DLD1 (cell line): Measurements from ENCODE around the gene SECISBP2L.
"Not testable (repeated sequence)": the region's sequence is repeated elsewhere in the genome, so short reads cannot be mapped to it uniquely, and the experiment has no call there.

Experiments
- in situ Hi-C: cut with HindIII; loops from 2 replicates; pipeline ENCODE4 v1.10.0; 2017; ENCODE audit warnings: low sequenced_read_pairs

SECISBP2L gene

DNA sequence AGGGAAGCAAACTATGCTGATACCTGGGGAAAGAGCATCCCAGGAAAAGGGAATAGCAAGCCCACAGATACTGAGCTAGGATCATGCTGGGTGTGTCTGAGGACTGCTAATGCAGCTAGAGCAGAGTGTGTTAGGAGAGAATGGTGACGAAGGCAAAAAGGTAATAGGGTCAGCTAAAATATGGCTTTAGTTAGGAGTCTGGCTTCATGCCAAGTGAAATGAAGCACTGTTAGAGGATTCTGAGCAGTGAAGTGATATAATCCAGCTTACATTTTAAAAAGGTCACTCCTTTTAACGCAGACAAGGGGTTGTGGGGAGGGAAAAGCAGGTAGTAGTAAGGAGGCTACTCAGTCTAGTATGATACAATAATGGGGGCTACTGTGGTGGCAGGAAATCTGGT lies 30.4 kb downstream of the SECISBP2L start:
- in situ Hi-C loops = no loop called here

DNA sequence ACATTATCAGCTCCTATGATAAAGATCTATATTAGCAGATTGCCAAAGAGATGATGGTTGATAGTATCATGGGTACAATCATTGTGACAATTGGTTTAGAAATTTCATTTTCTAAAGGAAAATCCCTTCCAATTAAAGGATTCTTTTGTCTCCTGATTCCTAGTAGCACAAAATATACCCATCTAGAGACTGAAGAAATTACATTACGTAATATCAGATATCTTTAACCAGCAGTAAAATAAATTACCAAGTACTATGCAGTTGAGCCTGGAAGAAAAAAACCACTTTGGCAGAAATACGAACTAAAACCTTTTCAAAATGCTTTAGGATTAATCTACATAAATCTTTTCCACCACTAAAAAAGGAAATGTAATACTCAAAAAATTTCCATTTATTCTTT lies 46.9 kb downstream of the SECISBP2L start:
- in situ Hi-C loops = no loop called here

DNA sequence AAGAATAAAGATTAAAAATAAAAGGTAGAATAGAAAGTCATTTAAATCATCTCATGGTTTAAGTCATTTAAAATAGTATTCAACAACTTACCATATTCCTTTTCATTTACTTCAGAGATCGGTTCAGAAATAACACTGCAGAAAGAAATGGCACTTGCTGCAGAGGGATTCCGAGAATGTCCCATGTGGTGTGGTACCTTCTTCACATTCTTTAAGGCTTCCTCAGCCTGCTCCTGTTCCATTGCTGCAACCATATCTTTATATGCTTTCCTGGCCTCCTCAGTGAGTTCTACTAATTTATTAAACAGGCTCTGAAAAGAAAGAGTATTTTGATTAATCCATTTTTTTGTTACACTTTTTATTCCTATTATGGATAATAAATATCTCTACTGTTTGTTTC lies 50.0 kb downstream of the SECISBP2L start:
- in situ Hi-C loops = no loop called here

DNA sequence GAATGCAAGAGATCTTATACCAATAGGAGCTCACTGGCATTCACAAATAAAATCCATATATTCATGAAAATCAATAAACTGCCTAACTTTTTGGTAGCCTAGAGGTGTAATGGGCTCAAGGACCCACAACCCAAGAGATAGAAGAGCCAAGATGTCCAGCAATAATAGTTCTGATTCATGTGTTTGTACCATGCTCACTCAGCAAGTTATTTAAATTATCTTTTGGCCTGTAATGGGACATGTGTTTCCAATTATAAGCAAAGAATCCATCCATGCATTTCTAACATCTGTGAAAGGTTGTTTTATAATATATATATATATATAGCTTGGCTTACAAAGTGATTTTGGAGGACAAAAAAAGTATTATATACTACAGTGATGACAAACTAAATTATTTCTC lies 52.9 kb downstream of the SECISBP2L start:
- in situ Hi-C loops = no loop called here

DNA sequence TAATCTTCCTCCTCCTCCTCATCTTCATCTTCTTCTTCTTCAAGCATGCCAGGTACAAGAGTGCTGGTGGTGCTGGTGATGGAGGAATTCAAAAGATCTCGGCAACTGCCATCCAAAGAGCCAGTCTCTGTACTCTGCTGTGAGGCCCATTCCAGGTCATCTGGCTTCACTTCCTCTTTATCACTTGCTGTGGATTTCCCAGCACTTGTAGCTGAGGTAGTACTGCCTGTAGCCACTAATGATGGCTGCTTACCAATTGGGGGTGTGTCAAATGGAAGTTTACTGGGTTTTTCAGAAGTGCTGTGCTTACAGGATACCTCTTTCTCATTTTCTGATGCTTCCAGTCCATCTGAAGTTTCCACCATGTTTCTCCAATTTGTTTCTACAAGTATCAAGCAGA lies 53.7 kb downstream of the SECISBP2L start:
- in situ Hi-C loops = no loop called here

DNA sequence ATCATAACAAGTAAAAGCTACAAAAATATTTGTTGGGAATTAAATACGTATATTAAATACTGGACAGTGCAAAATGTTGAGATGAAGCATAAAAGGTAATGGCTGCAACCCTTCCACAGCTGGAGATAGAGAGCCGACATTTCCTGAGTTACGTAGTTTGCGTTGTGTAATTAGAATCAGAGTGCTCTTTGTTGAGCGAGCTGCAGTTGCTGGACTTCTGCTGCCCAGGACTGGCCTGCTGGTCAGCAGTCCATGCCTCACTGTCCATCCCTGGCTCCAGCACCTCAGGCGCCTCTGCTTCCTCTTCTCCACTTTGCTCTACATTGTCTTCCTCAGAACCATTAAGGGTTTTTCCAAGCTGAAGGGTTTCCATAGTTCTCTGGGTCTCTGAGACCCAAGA lies 54.1 kb downstream of the SECISBP2L start:
- in situ Hi-C loops = no loop called here

DNA sequence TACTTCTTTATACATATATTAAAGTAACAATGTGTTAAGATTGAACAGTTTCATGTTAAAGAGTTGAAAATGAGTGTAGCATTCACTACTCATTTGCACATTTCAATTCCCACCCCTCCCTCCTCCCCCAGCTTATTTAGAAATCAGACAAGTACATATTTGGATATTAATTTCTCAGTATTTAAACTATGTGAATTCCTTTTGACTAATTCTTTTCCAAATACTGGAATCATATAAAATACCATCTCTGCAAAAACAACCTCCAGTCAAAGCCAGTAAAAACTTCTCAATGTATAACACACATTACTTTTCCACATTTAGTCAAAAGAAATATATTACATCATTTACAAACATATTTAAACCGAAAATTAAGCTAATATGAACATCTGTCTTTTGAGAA lies 57.1 kb downstream of the SECISBP2L start:
- in situ Hi-C loops = no loop called here

DNA sequence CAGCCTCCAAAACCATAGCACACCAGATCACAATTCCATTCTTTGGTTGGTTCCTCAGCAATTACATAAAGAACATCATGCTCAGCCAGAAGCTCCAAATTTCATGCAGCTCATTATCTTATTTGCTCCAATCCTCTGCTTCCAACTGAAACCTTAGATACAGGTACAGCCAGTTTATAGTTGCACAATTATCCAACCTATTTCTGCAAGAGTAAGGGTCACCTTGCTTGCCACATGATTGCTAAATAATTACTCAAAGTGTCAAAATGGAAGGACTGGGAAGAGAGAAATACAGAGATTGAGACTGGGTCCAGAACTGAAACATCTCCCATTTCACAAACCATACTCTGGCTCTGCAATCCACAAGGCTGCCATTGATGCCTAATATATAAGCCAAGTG lies 59.1 kb downstream of the SECISBP2L start:
- in situ Hi-C loops = no loop called here

DNA sequence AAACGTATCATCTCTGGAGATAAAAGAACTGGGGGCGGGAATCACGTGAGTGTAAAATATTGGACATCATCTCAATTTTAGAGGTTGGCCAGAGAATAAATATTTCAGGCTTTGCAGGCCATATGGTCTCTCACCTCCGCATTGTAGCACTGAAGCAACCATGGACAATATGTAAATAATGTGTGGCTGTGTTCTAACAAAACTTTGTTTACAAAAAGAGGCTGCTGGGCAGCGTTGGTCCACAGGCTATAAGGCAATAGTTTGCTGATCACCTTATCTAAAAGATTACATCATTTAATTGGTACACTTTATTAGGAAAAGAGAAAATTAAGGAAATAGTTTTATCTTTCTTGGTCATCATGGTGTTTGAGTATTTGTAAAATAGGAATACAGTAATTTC lies 60.0 kb downstream of the SECISBP2L start:
- in situ Hi-C loops = no loop called here

DNA sequence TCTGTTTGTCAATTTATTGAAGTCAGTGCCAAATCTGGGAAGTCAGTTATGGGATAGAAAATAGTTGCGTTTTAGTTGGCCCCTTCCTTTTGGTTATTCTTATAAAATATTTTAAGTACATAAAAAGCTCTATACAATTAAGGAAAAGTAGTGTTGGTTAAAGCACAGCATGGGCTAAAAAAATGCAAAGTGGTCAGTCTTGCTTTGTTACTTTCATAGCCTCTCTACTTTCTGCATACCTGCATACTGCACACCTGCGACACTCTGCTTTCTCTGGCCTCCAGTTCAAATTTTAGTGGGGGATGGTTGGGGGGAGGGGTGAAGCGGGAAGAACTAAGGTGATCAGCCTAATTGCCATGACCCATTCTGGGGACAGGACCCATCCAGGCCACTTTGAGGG lies 60.7 kb downstream of the SECISBP2L start:
- in situ Hi-C loops = no loop called here

DNA sequence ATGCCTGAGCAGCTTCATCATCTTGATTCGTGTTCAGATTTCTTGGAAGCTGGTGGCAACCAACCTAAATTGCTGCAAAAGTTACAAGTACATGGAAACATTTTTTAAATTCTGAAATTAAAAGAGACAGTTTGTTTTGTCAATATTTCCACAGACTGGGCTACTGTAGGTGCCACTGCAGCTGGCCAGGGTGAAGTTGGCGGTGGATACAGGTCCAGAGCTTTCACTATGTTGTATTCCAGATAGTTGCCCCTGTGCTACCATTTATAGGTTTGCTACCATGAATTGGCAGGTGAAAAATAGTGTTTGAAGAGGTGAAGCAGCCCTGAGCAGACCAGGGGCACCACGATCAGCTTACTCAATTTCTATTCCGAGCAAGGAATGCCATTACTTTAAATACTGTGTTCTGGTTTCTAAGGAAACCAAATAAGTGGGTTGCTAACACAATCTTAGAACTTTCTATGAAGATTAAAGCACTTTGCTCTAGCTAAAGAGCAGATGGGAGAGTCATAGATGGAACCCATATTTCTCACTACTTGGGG lies 61.4 kb downstream of the SECISBP2L start:
- in situ Hi-C loops = no loop called here

DNA sequence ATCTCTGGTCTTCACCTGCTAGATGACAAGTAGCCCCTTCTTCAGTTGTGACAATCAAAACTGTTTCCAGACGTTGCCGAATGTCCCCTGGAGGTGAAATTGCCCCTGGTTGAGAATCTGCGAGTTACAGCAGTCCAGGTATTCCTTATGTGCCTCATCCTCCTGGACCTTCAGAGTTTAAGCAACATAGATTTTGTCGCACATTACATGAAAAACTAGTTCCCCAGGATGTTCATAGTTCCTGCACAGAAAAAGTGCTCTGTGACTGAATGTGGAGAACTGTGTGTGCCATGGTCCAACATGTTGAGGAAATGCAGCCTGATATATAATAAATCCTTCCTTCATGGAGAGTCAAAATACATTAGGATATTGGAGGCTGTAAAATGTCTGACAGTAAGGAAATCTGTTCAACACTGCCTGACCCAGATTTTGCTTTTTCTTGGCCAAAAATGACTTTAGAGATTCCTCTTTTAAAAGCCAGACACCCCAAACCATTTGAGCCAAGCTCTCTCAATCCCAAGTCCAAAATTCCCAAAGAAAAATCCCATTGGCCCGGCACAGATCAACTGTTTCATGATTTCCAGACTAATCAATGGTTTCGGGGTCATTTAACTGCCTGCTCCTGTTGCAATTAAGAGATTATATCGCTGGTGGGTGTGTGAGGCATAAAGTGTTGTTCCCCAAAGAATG lies 62.1 kb downstream of the SECISBP2L start:
- in situ Hi-C loops = no loop called here

DNA sequence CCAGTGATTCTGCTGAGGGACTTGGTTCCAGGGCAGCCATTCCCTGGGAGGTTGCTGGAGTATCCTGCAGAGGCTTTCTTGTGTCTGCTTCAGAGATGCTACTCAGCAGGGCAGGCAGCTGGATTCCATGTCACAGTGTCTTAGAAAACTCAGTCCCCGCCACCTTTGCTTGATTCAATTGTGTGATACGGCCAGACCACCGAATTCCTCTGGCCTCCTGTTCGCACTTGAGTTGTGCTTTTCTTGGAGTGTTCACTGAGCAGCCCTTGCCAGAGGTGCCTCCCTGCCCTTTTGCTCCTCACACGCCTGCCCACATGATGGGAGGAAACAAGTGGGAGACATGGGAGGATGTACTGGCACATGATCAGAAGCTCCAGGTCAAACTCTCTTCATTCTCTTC lies 62.9 kb downstream of the SECISBP2L start:
- in situ Hi-C loops = no loop called here

DNA sequence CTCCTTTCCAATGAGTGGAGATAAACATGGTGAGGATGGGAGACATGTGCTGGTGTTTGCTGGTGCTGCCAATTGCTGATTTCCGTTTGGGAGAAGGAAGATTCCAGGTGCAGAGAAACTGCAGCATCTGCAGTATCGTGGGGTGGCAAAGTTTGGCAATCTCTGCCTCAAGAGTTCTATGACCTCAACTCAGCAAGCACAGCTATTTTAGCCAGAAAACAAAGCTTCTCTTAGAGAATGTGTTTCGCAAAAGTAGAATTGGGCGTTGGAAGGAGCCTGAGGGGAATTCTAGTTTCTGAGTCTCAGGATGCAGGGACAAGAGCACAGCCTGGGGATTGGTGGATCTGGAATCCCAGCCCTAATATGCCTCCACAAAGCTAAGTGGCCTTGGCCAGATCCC lies 64.3 kb downstream of the SECISBP2L start:
- in situ Hi-C loops = no loop called here

DNA sequence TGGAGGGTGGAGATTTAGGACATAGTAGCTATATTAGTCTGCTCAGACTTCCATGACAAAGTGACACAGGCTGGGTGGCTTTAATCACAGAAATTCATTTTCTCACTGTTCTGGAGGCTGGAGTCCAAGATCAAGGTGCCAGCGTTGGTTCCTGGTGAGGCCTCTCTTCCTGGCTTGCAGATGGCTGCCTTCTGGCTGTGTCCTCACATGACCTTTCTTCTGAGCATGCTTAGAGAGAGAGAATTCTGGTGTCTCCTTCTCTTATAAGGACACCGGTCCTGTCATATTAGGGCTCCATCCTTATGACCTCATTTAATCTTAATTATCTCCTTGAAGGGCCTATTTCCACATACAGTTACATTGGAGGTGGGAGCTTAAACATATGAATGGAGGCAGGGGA lies 67.6 kb downstream of the SECISBP2L start:
- in situ Hi-C loops = no loop called here

DNA sequence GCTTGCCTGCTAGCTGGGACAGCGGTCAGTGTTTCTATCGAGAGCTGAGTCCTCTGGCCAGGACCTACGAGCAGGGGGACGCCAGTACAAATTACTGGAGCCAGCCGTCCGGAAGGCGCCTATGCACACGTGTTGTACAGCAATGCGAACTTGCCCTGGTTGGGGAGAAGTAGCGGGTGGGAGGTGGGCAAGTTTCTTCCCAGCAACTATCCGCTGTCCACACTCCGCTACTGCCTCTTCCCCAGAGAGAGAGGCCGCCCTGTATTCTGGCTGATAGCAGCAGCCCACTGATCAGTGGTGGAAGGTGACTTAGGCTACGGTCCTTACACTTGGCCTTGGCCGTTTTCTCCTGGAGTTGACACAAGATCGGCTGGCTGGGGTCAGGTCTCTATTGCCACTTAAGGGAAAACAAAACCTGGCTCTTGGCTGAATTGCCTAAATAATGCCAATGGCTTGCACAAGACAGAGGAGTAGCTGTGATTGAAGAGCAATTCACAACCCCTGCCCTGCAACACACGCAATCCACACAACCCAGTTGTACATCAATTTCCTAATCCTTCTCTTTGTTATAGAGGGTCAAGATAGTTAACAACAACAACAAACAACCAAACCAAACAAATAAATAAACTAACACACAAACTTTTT lies 69.7 kb downstream of the SECISBP2L start:
- in situ Hi-C loops = no loop called here

DNA sequence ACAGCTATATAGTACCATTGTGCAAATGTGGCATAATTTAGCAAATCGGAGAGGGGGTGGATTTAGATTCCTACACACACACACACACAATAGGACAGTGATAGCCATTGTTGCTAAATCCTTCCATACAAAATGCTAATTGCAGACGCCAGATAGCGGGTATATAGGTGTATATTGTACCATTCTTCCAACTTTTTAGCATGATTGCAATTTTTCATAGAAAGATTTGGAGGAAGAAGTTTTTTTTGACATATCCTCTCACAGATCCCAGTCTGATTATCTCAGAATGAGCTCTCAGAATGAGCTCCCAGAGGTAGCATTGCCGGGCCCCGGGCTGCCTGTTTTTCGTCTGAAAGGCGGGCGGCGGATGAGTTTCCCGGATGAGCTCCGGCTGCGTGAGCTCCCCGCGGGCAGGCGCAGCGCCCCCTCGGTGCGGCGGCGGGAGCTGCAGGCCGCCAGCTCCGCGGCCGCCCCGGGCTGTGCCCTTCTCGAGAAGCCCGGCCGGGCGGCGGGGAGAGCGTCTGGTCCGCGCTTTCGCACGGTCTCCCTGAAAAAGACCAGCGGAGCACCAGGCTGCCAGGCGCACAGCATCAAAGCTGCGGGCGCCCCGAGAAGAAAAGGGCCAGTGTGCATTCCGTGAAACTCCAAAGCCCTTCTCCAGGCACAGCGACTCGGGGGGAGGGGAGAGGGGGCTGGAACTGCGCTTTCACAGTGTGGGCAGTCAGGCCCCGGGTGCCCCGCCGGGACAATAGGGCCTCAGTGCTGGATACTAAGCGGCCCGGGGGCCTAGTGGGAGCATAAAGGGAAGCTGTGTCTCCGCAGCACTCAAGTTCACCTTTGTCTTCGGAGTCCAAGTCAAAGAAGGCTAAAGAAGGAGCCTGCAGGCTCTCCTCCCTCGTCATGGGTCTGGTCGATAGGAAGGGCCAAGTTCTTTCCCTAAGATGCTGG lies 70.5 kb downstream of the SECISBP2L start:
- in situ Hi-C loops = no loop called here

DNA sequence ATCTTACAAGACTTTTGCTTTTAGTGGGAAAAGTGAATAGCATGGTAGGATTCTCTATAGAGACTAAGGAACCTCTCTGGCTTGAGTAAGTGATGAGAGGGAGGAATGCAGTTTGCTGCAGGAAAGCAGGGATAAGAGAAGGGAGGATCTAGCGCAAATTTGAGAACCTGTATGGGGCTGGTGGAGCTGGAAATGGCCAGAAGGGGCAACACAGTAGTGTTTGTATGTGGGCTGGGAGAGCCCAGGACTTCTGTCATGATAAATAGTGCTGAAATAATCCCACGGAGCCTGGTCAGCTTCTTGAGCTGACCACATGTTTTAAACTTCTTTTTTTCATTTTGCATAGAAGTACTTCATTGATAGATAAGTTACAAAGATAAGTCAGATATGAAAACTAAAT lies 71.4 kb downstream of the SECISBP2L start:
- in situ Hi-C loops = no loop called here

DNA sequence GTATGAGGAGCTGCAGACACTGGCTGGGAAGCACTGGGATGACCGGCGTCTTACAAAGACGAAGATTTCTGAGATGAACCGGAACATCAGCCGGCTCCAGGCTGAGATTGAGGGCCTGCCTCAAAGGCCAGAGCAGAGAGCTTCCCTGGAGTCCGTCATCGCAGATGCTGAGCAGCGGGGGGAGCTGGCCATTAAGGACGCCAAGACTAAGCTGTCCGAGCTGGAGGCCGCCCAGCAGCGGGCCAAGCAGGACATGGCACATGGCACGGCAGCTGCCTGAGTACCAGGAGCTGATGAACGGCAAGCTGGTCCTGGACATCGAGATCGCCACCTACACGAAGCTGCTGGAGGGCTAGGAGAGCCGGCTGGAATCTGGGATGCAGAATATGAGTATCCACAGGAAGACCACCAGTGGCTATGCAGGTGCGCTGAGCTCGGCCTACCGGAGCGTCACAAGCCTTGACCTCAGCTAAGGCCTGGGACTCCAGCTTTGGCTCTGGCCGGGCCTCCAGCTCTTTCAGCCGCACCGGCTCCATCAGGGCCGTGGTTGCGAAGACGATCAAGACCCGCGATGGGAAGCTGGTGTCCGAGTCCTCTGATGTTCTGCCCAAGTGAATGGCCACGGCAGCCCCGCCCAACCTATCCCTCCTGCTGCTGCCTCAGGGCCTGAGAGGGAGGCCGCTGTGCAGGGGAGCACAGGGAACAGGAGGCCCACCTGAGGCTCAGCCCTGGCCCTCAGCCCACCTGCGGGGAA lies 73.3 kb downstream of the SECISBP2L start:
- in situ Hi-C loops = no loop called here

DNA sequence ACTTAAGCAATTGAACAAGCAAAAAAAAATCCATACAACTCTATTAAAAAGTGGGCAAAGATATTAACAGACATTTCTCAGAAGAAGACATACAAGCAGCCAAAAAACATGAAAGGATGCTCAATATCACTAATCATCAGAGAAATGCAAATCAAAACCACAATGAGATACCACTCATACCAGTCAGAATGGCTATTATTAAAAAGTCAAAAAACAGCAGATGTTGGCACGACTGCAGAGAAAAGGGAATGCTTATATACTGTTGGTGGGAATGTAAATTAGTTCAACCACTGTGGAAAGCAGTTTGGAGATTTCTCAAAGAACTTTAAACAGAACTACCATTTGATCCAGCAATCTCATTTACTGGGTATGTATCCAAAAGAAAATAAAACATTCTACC lies 75.3 kb downstream of the SECISBP2L start:
- in situ Hi-C loops = not testable (repeated sequence)

DNA sequence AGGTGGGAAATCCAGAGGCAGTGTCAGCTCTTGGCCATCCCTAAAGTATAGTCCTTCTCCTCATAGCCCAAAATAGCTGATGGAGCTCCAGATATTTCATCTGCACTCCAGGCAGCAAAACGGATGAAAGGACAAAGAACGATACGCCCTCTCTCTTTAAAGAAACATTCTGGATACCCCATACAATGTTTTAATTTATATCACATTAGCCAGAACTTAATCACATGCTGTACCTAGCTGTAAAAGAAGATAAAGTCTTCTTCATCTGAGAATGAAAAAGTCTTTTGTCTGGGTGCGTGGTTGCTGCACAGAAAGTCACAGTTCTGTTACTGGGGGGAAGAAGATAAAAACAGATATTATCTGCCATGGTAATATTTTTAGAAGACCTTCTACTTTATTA lies 78.2 kb downstream of the SECISBP2L start:
- in situ Hi-C loops = no loop called here
